Brain microvascular endothelial cell (primary cell): ENCODE measurements around the gene CLPTM1L.

ENCODE experiments used
- DNase-seq: peaks from one replicate; pipeline ENCODE4 v3.0.0-alpha.2; 2020
- H3K27ac ChIP-seq: fragments of 250-450 bp; sonication (Bioruptor Pico); 2 replicates; pipeline ENCODE4 v1.5.1; 2020; ENCODE audit warnings: mild to moderate bottlenecking, moderate library complexity
- H3K27me3 ChIP-seq: fragments of 250-450 bp; sonication (Bioruptor Pico); replicated peaks from 2 replicates; pipeline ENCODE4 v1.5.1; 2020; ENCODE audit warnings: mild to moderate bottlenecking
- H3K36me3 ChIP-seq: fragments of 250-450 bp; sonication (Bioruptor Pico); replicated peaks from 2 replicates; pipeline ENCODE4 v1.5.1; 2020; ENCODE audit warnings: mild to moderate bottlenecking
- H3K4me3 ChIP-seq: 2 replicates; pipeline ENCODE4 v1.5.1; 2011; ENCODE audit warnings: low read depth, mild to moderate bottlenecking, control low read depth, low read length, moderate library complexity
- CTCF ChIP-seq: IDR thresholded peaks from 2 replicates; pipeline ENCODE4 v1.5.1; 2011; ENCODE audit warnings: low read depth, mild to moderate bottlenecking, moderate library complexity, low read length, control low read depth, inconsistent platforms; ENCODE audit errors: missing control alignments
- in situ Hi-C: cut with HindIII; loops from 2 replicates; pipeline ENCODE4 v1.10.0; 2017; ENCODE audit warnings: low sequenced_read_pairs, low pct_ligation_motif_present

Gene CLPTM1L

GRCh38 chr5:1295650-1296037 is 49.3 kb downstream of the CLPTM1L start:
- no peak for DNase-seq
- Histone ChIP-seq H3K36me3 (no peaks in the 10 kb centered on the region), H3K4me3 (no peak overlapping the region), H3K27me3 (peaks cover 32% of the 10 kb centered on the region), H3K27ac (no peak overlapping the region)
- in situ Hi-C loops, result no loop called here
- no peak for TF ChIP-seq CTCF

GRCh38 chr5:1294835-1295649 is 49.9 kb downstream of the CLPTM1L start, which contains the start of gene TERT:
TERT (minus strand) TSS chr5:1295068; CDS start chr5:1294989, 79 bp downstream.
- Histone ChIP-seq H3K27me3 (peaks cover 32% of the 10 kb centered on the region), H3K27ac (no peak within 1 kb of the TSS), H3K36me3 (no peaks in the 10 kb centered on the region), H3K4me3 (no peak within 1 kb of the TSS)
- TF ChIP-seq CTCF, result no peak
- in situ Hi-C loops, result no loop called here
- DNase-seq, result no peak

GRCh38 chr5:1294206-1294834 is 50.6 kb downstream of the CLPTM1L start:
- in situ Hi-C loops, result no loop called here
- Histone ChIP-seq H3K36me3 (no peaks in the 10 kb centered on the region), H3K27ac (no peak overlapping the region), H3K27me3 (peaks cover 32% of the 10 kb centered on the region), H3K4me3 (no peak overlapping the region)
- TF ChIP-seq CTCF, result no peak
- DNase-seq, result no peak

GRCh38 chr5:1293416-1294205 is 51.3 kb downstream of the CLPTM1L start:
- TF ChIP-seq CTCF, result no peak
- DNase-seq, result no peak
- in situ Hi-C loops, result no loop called here
- Histone ChIP-seq H3K36me3 (no peaks in the 10 kb centered on the region), H3K4me3 (no peak overlapping the region), H3K27me3 (peaks cover 32% of the 10 kb centered on the region), H3K27ac (no peak overlapping the region)

GRCh38 chr5:1292846-1293415 is 52.0 kb downstream of the CLPTM1L start:
- in situ Hi-C loops, result no loop called here
- peaks cover 32% of the 10 kb centered on the region for H3K27me3 ChIP-seq
- TF ChIP-seq CTCF, result no peak
- no peak overlapping the region for H3K27ac ChIP-seq
- no peak for DNase-seq
- H3K36me3 ChIP-seq, result no peaks in the 10 kb centered on the region
- no peak overlapping the region for H3K4me3 ChIP-seq
